IPS-NIHi7 (cell line): ENCODE data around the gene SAMD4A.
"Not testable (repeated sequence)": the region's sequence is repeated elsewhere in the genome, so short reads cannot be mapped to it uniquely, and the experiment has no call there.

Experiments used
- DNase-seq: peaks from one replicate; pipeline ENCODE4 v3.0.0; 2012; ENCODE audit warnings: mixed read lengths; ENCODE audit errors: extremely low spot score

SAMD4A gene

GRCh38 chr14:54797556-54797955, 230.6 kb downstream of the SAMD4A start:
- no peak for DNase-seq

DNA sequence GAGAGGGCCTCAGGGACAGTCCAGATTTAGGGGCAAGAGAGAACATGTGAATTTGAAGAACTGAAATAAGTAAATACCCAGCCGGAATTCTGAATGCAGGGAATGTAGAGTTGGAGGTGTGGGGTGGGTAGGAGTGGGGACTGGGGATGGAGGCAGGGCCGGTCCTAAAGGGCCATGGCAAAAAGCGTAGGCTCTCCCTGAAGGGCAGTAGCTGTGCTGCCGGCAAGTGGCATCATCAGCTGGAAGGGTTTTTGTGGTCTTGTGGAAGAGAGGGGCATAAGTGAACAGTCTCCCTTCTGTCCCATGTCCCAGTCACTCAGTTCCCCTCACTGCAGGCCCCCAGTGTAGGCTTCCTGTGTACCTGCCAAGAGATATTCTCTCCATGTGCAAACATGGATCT, 231.1 kb downstream of the SAMD4A start:
- DNase-seq: no peak

DNA sequence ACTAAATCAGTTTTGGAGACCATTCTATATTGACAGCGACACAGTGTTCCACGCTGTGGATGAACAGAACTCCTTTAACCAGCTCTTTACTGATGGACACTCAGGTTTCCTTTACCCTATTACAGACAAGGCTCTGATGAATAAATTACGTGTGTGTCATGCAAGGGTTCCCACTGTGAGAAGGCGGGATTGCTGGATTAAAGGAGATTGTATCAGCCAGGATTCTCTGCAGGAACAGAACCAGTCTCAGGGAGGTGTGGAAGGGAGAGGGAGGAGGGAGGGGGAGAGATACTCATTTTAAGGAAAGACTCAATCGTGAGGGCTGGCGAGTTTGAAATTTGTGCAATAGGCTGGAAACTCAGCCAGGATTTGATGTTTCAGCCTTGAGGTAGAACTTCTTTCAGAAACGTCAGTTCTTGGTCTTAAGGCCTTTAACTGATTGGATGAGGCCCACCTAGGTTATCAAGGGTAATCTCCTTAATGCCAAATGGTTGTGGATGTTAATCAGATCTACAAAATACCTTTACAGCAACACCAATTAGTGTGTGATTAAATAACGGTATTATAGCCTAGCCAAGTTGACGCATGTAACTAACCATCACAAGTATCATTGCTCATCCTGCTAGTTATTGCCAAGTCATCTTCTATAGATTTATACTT, 231.7 kb downstream of the SAMD4A start:
- DNase-seq: no peak

DNA sequence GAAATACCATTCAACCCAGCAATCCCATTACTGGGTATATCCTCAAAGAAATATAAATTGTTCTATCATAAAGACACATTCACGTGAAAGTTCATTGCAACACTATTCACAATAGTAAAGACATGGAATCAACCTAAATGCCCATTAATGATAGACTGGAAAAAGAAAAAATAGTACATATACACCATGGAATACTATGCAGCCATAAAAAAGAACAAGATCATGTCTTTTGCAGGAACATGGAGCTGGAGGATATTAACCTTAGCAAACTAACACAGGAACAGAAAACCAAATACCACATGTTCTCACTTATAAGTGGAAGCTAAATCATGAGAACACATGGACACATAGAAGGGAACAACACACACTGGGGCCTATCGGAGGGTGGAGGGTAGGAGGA, 234.6 kb downstream of the SAMD4A start:
- DNase-seq: not testable (repeated sequence)

GRCh38 chr14:54803396-54803795, 236.5 kb downstream of the SAMD4A start:
- DNase-seq: no peak

DNA sequence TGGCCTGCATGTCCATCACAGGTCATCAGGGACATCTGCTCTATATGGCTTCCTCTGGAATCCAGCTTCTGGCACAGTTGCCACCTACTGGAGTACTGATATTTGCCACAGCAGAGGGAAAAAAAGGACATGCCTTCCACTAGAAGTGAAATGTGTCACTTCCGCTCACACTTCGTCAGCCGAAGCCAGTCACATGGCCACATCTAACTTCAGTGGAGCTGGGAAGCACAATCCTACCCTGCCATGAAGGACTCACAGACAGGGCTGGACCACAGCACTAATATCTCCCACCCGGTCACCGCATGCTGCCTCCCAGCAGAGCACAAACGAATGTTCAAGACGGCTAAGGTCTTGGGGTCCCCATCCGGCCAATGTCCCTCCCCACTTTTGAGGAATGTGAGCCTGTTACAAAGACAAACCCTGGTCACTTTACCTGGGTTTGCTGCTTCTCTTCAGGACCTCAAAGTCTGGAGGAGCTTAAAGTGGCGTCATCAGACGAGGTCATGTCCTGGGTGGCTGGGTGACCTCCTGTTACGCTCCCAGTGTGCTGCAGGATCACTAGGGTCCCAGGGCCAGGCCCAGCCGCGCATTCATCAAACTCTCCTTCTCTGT, 237.1 kb downstream of the SAMD4A start:
- no peak for DNase-seq

DNA sequence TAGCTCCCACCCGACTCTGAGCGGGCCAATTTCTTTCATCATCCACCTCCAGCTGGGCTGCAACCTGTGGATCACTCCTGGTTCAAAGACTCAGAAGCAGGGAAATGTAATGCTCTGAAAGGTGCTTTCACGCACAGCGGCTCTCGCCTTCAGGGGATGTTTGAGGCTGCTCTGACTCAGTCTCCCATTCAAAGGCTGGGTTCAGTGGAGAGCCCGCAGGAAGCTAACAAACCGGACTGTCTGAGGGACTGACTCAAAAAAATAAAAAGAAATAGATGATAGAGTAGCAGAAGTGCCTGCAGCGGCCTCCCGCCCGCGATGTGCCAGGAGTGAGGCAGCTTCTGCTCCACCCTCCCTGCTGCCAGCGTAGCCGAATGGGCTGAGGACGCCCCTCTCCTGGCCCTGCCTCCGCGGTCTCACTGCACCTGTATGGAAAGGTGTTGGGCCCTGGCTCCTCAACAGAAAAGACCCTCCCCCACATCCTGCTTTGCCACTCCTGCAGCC, 237.7 kb downstream of the SAMD4A start:
- DNase-seq: peak; percentile 35

GRCh38 chr14:54805070-54805444, 238.1 kb downstream of the SAMD4A start:
- DNase-seq: no peak

DNA sequence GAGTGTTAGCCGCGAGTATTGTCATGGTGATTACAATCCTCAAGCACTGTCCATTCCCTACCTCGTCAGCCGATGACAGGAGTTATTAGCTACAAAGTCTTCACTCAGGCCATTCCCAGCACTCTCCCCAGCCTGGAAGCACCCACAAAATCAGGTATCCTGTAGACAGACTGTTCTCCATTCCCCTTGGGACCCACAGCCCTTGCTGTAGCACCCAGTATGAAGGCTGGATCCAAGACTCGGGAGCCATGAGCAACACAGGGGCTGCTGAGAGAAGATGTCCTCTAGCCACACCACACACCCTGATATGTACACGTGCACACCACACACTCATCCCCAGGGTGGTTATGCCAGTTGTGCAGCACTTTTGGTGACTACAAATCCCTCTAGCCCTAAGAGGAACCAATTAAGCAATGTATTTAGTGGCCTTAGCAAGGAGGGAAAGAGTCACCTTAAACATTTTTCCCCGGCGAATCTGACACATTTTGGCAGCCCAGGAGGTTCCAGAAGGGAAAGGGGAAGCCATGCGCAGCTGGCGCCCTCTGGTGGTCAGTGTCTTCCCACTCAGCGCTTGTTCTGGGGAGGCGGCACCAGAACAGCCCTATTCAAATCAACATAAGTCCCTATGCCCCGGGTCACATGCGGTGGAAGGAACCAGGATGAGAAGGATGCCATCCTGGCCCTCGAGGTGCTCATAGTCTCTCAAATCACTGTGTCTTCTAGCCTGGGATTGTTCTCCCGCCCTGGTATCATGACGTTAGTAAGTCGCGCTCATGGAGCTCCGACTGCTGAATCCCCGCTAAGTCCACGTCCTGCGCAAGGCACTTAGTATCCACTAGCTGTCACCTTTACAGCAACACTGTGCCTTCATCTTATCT, 238.8 kb downstream of the SAMD4A start:
- peak; percentile 93 for DNase-seq

- no peak for DNase-seq
Observed at GRCh38 chr14:54806616-54807015, 239.7 kb downstream of the SAMD4A start.

DNA sequence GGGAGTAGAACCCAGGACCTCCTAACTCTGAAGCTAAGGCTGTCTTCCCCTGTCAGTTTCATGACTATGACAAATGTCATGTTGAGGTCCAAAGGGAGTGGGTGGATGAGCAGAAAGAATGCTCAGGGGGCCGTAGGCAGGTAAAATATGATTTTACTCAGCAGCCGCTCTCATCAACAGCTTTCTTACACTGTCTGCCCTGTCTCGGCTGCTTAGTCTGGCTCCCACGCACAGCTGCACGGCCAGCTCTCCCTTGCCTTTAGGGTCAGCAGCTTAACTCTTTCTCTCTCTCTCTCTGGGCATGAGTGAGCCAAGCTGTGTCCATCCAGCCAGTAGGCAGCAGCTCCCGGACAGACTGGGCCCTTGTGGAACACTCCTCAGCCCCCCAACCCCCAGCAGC, 240.5 kb downstream of the SAMD4A start:
- no peak for DNase-seq

- DNase-seq: no peak
Observed at GRCh38 chr14:54807881-54808280, 241.0 kb downstream of the SAMD4A start.

- DNase-seq: no peak
Observed at GRCh38 chr14:54808326-54809161, 241.6 kb downstream of the SAMD4A start.

- DNase-seq: no peak
Observed at GRCh38 chr14:54809767-54810166, 242.8 kb downstream of the SAMD4A start.

- no peak for DNase-seq
Observed at GRCh38 chr14:54812617-54813016, 245.7 kb downstream of the SAMD4A start.

DNA sequence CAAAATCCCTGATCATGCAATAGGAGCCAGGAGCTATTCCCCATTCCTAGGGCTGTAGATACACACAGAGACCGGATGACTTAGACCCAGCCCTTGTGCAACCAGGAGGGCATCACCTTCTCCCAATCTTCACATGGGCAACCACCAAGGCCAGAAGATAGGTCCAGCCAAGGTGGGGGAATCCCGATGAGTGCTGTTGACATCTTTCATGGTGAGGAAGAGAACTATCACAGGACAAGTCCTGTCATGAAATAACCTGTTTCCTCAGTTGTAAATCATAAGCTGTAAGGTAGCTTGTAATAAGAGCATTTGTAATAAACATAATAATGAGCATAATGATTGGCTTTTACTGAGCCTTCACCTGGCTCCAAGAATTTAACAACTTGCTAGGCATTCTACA, 246.2 kb downstream of the SAMD4A start:
- no peak for DNase-seq

- DNase-seq: peak; percentile 51
Observed at GRCh38 chr14:54814076-54814475, 247.1 kb downstream of the SAMD4A start.

DNA sequence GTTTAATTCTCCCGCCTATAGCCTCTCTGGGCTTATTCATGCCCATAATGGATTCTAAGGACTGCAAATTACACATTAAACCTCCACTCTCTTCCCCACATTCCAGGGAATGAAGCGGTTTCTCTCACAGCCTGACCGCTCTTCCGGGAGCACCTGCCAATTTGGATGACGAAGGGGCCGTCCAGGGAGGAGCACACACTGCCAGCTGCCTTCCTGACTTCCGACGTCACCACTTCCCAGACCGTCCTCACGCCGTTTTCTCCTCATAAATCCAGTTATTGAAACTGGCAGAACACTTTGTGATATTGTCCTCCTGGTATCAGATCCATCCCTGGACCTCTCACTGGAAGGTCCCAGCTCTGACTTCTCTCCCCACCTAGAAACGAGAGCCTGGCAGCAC, 248.1 kb downstream of the SAMD4A start:
- DNase-seq: no peak

DNA sequence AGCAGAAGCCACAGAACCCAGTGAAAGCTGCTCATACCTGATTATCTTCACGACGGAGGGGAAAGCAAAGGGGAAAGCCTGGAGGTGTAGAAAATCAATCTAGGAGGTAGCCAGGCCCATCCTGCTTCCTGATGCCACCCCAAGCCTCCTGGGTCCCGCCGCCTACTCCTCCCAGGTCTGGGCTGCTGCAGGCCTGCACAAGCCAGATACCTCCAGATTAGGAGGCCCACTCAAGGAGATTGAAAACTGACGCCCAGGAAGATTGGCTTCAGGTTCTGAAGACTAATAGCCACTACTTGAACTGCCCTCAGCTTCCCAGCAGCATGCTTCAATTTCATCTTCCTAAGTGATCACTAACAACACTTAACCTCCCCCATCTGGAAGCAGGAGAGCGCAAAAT, 248.6 kb downstream of the SAMD4A start:
- DNase-seq: no peak

- DNase-seq: no peak
Observed at GRCh38 chr14:54816450-54816849, 249.5 kb downstream of the SAMD4A start.

GRCh38 chr14:54817506-54817905, 250.6 kb downstream of the SAMD4A start:
- DNase-seq: no peak
